HG03565 (cell line): Measurements from ENCODE around the gene CLIP4.
"Not testable (repeated sequence)": the region's sequence is repeated elsewhere in the genome, so short reads cannot be mapped to it uniquely, and the experiment has no call there.

Experiments used
- ATAC-seq: cut with Tn5 transposase; IDR thresholded peaks from one replicate; pipeline ENCODE4 v1.9.1; 2021; ENCODE audit warnings: mild to moderate bottlenecking, moderate library complexity; ENCODE audit not compliant: unreplicated experiment

CLIP4 gene

DNA sequence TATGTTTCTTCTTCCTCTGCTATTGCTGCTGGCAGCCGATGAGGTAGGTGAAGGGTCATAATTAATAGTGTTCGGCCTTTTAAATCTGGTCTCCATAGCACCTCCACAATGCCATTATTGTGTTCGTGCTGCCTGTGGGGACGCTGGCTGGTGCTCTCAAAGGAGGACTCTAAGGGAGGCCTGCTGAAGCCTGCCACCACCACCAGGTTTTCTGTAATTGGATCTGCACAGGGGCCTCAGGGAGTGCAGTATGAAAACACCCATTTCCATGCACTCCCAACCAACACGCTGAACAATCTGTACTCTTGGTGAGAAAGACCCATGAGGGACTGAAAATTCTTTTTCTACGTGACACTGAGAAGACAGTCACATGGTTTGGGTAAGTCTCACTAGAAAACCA is 17.6 kb upstream of the CLIP4 start:
- ATAC-seq = no peak

- no peak for ATAC-seq
Observed at GRCh38 chr2:29100564-29100963, 14.7 kb upstream of the CLIP4 start.

DNA sequence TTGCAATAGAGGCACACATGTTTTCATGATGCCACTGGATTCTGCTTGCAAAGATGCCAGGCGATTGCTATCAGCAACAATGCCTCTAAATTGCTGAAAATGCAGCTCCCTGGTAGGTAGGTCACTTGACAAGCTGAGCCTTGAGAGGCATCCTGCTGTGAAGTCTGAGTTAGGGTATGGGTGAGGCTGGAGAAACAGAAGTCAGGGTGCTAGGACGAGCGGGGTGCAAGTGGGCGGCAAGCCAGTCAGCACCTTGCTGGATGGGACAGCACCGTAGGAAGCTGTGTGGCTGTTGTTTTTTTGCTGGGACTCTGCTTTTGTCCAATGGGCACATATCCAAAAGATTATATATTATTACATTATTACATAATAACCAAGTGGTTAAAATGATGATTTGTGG is 10.5 kb upstream of the CLIP4 start:
- ATAC-seq = no peak

GRCh38 chr2:29105375-29105774 is 9.8 kb upstream of the CLIP4 start:
- no peak for ATAC-seq

DNA sequence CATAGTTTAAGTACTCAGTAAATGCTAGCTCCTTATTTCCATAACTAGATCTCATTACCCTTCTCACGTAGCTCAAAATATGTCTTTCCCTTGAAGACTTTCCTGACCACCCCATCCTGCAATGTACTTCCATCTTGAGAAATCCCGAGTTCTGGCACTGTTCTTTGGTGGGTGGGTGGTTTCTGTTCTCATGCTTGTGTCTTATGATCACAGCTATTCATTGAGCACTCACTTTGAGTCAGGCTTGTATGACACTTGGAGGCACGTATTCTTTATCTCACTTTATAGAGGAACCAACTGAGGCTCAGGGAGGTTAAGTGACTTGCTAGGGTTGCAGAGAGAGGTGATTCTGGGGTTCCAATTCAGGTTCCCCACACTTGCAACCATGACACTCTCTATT is 9.0 kb upstream of the CLIP4 start:
- no peak for ATAC-seq

DNA sequence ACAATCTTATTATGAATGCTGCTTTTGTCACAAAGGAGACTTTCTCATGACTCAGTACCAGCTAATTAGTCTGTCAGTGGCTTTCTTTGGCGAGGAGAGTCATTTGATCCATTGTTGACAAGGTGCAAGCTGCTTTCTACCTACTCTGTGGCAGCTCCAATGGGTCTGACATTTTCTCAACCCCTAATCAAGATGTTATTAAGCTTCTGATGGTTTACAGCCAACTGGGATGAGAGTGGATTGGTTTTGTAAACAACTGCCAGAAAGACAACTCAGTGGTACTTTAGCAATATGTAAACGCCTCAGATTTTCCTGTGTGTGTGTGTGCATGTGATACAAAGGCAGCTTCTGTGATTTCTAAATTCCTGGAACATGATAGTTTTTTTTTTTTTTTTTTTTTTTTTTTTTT is 8.2 kb upstream of the CLIP4 start:
- no peak for ATAC-seq

DNA sequence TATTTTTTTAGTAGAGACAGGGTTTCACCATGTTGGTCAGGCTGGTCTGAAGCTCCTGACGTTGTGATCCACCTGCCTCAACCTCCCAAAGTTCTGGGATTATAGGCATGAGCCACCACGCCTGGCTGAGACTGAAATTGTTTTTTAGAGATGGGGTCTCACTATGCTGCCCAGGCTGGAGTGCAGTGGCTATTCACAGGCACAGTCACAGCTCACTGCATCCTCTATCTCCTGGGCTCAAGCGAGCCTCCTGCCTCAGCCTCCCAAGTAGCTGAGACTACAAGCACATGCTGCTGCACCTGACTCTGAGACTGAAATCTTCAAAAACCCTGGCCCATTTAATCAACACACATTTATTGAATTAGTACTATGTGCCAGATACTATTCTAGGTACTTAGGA is 7.7 kb upstream of the CLIP4 start:
- ATAC-seq = not testable (repeated sequence)

DNA sequence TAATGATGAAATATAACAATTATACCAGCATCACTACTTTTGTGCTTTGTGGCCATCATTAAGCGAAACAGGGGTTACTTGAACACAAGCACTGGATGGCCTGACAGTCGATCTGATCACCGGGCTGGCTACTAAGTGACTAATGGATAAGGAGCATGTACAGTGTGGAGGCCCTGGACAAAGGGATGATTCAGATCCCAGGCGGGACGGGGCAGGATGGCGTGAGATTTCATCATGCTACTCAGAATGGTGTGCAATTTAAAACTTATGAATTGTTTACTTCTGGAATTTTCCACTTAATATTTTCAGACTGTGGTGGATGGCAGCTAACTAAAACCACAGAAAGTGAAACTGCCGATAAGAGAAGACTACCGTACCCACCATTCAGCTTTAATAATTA is 7.0 kb upstream of the CLIP4 start:
- no peak for ATAC-seq

GRCh38 chr2:29109246-29109645 is 6.0 kb upstream of the CLIP4 start:
- no peak for ATAC-seq

- no peak for ATAC-seq
Observed at GRCh38 chr2:29110916-29111535, 4.2 kb upstream of the CLIP4 start.

- ATAC-seq = no peak
Observed at GRCh38 chr2:29112379-29112778, 2.8 kb upstream of the CLIP4 start.

DNA sequence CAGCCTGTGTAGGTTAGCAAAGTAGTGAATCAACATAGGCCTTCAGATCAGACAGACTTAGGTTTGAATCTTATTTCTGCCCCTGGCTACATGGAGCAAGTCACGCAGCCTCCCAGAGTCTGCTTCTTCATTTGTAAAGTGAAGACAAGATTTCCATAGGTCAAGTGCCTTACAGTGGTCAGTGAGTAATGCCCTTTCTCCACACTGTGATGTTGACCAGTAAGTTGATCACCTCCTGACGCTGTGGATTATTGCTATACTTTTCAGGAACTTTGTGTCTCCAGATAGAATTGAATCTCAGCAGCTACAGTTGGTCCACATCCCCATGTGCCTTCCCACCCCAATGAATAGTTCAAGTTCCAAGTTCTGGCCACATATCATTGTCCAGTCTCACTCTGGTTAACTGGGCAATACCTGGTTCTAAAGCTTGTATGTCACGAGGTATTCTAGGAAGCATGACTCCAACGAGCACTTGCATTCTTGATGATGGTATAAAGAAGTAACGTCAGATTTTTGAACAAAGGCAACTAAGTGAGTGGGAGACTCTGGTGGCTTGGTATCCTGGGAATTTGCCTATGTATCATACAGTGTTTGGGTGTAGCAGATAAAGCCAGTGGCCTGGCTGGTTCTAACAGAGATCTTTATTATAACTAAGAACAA is 2.1 kb upstream of the CLIP4 start:
- ATAC-seq = no peak

GRCh38 chr2:29113891-29114321 is 1.3 kb upstream of the CLIP4 start:
- ATAC-seq = peak; percentile 29

DNA sequence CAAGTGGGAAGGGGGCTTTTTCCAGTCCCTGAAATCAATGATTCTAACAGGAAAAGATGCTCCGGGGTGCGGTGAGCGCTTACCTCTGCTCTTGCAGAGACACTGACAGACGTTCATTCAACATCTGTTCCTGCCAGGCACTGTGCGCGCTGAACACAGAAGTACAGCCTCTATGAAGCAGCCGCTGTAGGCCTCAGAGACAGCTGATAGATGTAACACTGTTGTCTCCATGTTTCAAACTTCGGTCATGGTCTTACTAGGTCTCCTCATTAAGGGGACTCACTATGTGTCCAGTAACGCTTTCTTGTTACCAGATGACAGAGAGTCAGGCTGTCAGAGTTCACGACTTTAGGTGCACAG is 649 bp upstream of the CLIP4 start:
- ATAC-seq = no peak

DNA sequence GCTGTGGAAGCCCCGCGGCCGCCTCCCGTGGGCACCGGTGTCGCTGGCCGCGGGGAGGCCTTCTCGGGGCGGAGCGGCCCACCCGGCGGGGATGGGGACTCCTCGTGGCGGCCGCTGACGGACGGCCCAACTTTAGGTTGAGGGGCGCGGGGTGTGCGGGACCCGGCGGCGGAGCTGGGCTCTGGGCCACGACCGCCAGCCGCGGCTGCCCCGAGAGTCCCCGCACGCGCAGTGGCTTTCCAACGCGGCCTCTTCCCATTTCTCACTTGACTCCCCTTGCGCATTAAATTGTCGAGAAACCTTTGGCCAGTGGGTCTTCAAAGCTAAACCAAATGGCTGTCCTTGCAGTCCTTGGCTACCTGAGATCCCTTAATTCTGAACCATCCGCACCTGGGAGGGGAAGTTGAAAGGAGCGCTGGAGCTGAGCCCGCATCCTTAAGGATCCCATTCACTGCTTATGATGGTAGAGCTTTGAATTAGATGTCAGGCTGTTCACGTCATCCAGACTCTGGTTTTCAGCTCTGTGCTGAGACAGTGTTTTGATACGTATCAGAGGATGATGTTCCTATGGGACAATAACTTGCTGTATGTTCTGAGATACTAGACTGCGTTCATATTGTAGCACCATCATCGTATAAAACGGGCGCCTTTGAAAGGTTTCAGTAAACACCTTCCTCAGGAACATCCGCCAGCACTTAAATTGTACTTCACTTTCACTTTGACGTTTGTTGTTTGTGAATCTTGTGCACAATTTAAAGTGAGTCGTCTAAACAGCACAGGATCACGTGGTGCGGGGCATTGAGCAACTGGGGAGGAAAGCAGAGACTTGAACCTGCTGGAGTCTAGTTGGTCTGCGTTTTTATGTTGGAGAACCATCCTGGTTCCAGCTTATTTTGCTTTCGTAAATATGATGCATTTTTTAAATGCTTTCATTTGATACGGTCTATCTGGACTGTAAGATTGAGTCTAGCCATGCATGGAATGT is 874 bp downstream of the CLIP4 start:
- ATAC-seq = peak; percentile 39

DNA sequence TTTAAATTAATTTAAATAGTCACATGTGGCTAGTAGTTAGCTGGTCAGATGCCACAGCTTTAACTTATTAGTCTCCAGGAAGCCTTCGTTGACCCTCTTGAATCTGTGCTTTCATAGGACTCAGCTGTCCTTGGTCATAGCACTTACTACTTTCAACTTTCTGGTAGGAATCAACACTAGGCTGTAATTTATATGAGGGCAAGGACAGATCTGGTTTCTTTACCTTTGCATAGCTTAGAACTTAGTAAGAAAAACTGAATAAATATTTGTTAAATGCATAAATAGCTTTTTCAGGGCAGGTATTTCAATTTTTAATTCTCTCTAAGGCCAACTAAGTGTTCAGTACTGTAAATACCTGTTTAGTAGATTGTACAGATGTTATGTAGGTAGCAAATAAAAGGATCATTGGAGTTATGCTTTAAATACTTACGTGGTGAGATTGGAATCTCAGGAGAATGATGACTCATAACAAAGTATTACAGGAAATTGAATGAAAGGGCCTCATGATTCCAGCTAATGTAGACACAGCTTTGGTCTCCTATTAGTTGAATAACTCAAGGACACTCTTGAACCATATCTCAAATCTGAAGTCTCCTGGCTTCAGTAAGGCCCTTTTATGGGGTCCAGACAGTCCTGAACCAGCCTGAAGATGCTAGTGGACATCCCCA is 2.6 kb downstream of the CLIP4 start:
- no peak for ATAC-seq

DNA sequence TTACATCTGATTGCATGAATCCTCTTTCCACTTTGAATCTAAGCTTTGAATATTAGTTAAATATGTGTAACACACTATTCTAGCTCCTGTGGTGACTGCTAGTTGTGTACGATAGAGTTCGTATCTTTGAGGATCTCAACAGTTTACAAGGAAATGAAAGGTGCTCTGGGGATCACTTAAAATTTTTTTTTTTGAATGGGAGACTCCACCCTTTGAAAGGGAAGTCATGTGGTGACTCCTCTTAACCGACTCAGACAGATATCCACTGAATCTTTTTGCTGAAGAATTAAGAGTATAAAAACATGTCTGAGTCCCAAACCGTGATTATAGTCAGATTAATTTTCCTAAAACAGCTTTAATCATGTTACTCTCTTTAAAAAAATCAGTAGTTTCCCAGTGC is 4.0 kb downstream of the CLIP4 start:
- ATAC-seq = no peak

DNA sequence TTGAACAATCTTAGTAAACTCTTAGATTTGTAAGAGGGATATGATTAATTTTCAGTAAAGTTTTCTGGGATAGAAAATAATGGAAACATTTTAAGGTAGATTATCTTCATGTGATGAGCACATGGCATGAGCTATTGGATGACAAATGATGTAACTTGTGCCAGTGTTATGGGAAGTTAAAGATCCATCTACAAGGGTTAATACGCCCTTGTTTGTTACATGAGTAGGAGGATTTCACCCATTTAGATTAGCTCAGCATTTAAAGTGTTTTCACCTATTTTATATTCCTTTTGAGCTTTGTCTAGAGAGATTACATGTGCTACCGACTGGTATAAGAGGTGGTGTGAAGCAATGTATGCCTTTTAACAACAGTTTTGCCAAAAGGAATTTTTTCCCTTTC is 5.6 kb downstream of the CLIP4 start:
- ATAC-seq = no peak

DNA sequence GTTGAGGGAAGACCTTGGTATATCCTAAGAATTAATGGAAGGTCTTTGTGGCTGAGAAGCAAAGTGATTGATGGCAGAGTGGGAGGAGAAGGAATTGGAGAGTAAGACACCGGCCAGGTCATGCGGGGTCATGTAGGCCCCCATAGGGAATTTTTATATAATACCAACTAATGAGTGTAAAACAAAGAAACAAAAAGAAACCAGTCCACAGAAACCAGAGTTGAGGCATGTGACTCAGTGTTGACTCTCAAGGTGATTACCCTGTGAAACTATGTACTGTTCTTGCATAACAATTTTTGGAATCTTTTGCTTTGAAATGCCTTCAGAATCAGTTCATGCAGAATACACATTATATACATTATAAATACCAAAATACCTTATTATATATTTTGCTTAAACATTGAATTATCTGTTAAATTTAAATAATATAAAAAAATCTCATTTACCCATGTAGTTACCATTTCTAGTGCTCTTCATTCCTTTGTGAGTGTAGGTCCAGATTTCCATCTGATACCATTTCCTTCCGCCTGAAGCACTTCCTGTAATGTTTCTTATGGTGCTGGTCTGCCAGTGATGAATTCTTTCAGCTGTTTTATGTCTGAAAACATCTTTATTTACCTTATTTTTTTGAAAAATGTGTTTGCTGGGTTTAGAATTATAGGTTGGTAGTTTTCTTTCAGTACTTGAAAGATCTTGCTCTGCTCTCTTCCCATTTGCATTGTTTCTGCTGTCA is 8.6 kb downstream of the CLIP4 start:
- no peak for ATAC-seq

GRCh38 chr2:29124504-29124903 is 9.3 kb downstream of the CLIP4 start:
- ATAC-seq = no peak
